SK-N-MC (cell line): ENCODE data around the gene ZNF439.
"Not testable (repeated sequence)": the region's sequence is repeated elsewhere in the genome, so short reads cannot be mapped to it uniquely, and the experiment has no call there.

Experiments used
- DNase-seq: peaks from one replicate; pipeline ENCODE4 v3.0.0-alpha.2; 2011; ENCODE audit warnings: low read depth, low spot score
- H3K27ac ChIP-seq: fragments of 200-600 bp; sonication (generic); 2 replicates; pipeline ENCODE4 v1.5.1; 2016; ENCODE audit warnings: mixed run types
- H3K36me3 ChIP-seq: fragments of 200-600 bp; sonication (generic); 2 replicates; pipeline ENCODE4 v1.6.1; 2017; ENCODE audit warnings: antibody characterized with exemption, low read length, mixed read lengths; ENCODE audit not compliant: insufficient read depth
- H3K4me3 ChIP-seq: fragments of 200-600 bp; sonication (generic); 2 replicates; pipeline ENCODE4 v1.5.1; 2016
- H3K9ac ChIP-seq: fragments of 200-600 bp; sonication (generic); 2 replicates; pipeline ENCODE4 v1.8.0; 2017; ENCODE audit warnings: mixed run types, mixed read lengths; ENCODE audit not compliant: insufficient read length
- H3K9me3 ChIP-seq: fragments of 200-600 bp; sonication (generic); 2 replicates; pipeline ENCODE4 v1.6.1; 2017; ENCODE audit warnings: low read depth, mild to moderate bottlenecking, antibody characterized with exemption, low read length, moderate library complexity, mixed read lengths
- EZH2 ChIP-seq: fragments of 200-600 bp; sonication (generic); IDR thresholded peaks from one replicate; pipeline ENCODE4 v1.6.1; 2017; ENCODE audit warnings: antibody characterized with exemption
- FOXP2 ChIP-seq: optimal IDR thresholded peaks from 2 replicates; pipeline ENCODE3; 2011; ENCODE audit warnings: mild to moderate bottlenecking, moderate library complexity; ENCODE audit not compliant: insufficient read depth; ENCODE audit errors: extremely low read length, control extremely low read depth
- POLR2AphosphoS5 ChIP-seq: IDR thresholded peaks from 2 replicates; pipeline ENCODE4 v1.6.1; 2012; ENCODE audit warnings: mild to moderate bottlenecking, low read depth, low read length, borderline replicate concordance

Gene ZNF439

DNA sequence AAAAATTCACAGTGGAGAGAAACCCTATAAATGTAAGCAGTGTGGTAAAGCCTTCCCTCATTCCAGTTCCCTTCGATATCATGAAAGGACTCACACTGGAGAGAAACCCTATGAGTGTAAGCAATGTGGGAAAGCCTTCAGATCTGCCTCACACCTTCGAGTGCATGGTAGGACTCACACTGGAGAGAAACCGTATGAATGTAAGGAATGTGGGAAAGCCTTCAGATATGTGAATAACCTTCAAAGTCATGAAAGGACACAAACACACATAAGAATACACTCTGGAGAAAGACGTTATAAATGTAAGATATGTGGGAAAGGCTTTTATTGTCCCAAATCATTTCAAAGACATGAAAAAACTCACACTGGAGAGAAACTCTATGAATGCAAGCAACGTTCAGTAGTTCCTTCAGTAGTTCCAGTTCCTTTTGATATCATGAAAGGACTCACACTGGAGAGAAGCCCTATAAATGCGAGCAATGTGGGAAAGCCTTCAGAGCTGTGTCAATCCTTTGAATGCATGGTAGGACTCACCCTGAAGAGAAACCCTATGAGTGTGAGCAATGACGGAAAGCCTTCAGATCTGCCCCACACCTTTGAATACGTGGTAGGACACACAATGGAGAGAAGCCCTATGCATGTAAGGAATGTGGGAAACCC lies 16.1 kb upstream of the ZNF439 start:
- Histone ChIP-seq H3K36me3 (peaks cover 20% of the 10 kb centered on the region), H3K4me3 (no peak overlapping the region), H3K9ac (no peak overlapping the region), H3K9me3 (peaks cover 15% of the 10 kb centered on the region), H3K27ac (no peak overlapping the region)
- TF ChIP-seq FOXP2 = no peak
- no peak for TF ChIP-seq POLR2AphosphoS5
- no peak for TF ChIP-seq EZH2
- DNase-seq = no peak

DNA sequence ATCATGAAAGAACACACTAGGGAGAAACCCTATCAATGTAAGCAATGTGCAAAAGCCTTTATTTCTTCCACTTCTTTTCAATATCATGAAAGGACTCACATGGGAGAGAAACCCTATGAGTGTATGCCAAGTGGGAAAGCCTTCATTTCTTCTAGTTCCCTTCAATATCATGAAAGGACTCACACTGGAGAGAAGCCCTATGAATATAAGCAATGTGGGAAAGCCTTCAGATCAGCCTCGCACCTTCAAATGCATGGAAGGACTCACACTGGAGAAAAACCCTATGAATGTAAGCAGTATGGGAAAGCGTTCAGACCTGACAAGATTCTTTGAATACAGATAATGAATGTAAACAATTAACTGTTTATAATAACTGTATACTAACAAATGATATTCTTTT lies 15.0 kb upstream of the ZNF439 start:
- H3K4me3 ChIP-seq = no peak overlapping the region
- no peak for TF ChIP-seq EZH2
- no peak for TF ChIP-seq POLR2AphosphoS5
- no peak overlapping the region for H3K9ac ChIP-seq
- H3K9me3 ChIP-seq = peaks cover 14% of the 10 kb centered on the region
- no peak for DNase-seq
- H3K36me3 ChIP-seq = peaks cover 20% of the 10 kb centered on the region
- no peak overlapping the region for H3K27ac ChIP-seq

GRCh38 chr19:11835626-11836066 lies 12.9 kb upstream of the ZNF439 start:
- not testable (repeated sequence) for H3K4me3 ChIP-seq, H3K27ac ChIP-seq, DNase-seq, H3K9ac ChIP-seq
- Histone ChIP-seq H3K9me3 (peaks cover 14% of the 10 kb centered on the region), H3K36me3 (peaks cover 20% of the 10 kb centered on the region)

GRCh38 chr19:11843722-11844121 lies 4.8 kb upstream of the ZNF439 start:
- DNase-seq = no peak
- Histone ChIP-seq H3K27ac (no peak overlapping the region), H3K36me3 (no peaks in the 10 kb centered on the region), H3K4me3 (no peak overlapping the region), H3K9me3 (no peaks in the 10 kb centered on the region), H3K9ac (no peak overlapping the region)
- TF ChIP-seq FOXP2 (no peak), POLR2AphosphoS5 (no peak), EZH2 (no peak)

DNA sequence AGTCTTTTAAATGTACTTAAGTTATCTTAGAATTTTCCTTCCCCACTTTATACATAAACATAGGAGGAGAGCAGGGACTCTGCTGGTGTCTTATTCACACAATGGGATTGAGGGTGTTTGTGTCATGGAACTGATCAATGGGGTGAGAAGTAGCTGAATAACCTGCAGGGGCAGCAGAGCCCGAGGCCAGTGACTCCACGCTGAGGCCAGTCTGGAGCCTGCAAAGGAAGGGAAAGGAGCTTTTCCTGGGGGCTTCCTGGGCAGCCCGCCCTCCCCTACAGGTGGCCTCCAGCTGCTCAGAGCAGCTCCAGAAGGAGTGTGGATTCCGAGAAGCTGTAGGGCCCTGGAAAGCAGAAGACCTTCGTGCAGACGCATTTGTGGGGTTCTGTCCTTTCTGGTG lies 911 bp upstream of the ZNF439 start:
- not testable (repeated sequence) for H3K9me3 ChIP-seq, H3K36me3 ChIP-seq, H3K27ac ChIP-seq, H3K9ac ChIP-seq, DNase-seq, H3K4me3 ChIP-seq

- H3K4me3 ChIP-seq = peak overlapping the region; percentile 63; the same call in 1 of the 2 replicates
- no peak for TF ChIP-seq EZH2
- TF ChIP-seq POLR2AphosphoS5 = no peak
- TF ChIP-seq FOXP2 = no peak
- no peak overlapping the region for H3K27ac ChIP-seq
- no peaks in the 10 kb centered on the region for H3K9me3 ChIP-seq
- H3K9ac ChIP-seq = no peak overlapping the region
- no peak for DNase-seq
- H3K36me3 ChIP-seq = no peaks in the 10 kb centered on the region
Observed at GRCh38 chr19:11848200-11848593, 329 bp upstream of the ZNF439 start.

DNA sequence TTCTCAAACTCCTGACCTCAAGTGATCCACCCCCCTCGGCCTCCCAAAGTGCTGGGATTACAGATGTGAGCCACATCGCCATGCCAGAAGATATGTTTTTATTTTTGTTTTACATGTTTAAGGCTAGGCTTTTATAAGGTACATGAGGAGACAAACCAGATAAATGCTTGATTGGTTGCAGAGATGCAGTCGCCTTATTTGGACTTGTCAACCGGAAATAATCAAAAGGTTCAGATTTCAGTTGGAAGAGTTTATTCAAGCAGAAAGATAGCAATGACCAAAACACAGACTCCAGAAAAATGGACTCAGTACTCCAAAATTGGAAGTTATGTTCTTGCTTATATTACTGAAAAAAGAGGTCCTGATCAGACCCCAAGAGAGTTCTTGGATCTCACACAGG lies 1.8 kb downstream of the ZNF439 start:
- H3K27ac ChIP-seq, H3K9ac ChIP-seq, H3K4me3 ChIP-seq, H3K9me3 ChIP-seq, DNase-seq, H3K36me3 ChIP-seq: not testable (repeated sequence)

GRCh38 chr19:11853358-11853757 lies 4.8 kb downstream of the ZNF439 start:
- H3K4me3 ChIP-seq = no peak overlapping the region
- no peak for DNase-seq
- H3K9ac ChIP-seq = no peak overlapping the region
- H3K27ac ChIP-seq = no peak overlapping the region
- TF ChIP-seq EZH2 (no peak), POLR2AphosphoS5 (no peak), FOXP2 (no peak)
- H3K36me3 ChIP-seq = no peaks in the 10 kb centered on the region
- no peaks in the 10 kb centered on the region for H3K9me3 ChIP-seq

DNA sequence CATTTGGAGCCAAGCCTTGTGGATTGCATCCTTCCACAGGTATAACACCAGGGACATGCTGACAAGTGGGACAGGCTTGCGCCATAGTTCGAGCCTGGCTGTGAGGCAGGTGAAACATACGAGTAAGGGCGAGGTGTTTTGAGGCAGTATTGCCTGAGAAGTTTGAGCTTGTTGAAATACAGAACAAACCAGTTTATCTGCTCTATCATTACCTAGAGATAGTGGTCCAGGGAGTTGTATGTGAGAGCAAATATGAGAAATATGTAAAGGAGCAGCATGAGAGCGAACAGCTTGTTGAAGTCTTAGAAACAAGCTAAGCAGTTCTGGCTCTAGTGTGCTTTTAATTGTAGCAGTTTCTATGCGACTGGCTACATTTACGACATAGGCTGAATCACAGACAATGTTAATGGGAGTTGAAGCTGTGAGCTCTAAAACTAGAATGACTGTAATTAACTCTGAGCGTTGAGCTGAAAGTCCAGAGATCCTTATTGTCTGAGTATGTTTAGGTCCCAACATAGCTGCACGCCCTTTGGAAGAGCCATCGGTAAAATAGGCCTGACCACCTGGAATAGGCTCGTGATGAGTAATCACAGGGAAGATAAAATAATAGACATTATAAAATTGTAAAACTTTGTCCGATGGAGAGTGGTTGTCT lies 8.2 kb downstream of the ZNF439 start:
- Histone ChIP-seq H3K9ac (no peak overlapping the region), H3K4me3 (no peak overlapping the region), H3K27ac (no peak overlapping the region), H3K36me3 (no peaks in the 10 kb centered on the region), H3K9me3 (no peaks in the 10 kb centered on the region)
- TF ChIP-seq FOXP2 = no peak
- TF ChIP-seq EZH2 = no peak
- TF ChIP-seq POLR2AphosphoS5 = no peak
- DNase-seq = no peak
